ENCODE measurements around the gene BST2.
"Not testable (repeated sequence)": the region's sequence is repeated elsewhere in the genome, so short reads cannot be mapped to it uniquely, and the experiment has no call there.

Gene BST2

DNA sequence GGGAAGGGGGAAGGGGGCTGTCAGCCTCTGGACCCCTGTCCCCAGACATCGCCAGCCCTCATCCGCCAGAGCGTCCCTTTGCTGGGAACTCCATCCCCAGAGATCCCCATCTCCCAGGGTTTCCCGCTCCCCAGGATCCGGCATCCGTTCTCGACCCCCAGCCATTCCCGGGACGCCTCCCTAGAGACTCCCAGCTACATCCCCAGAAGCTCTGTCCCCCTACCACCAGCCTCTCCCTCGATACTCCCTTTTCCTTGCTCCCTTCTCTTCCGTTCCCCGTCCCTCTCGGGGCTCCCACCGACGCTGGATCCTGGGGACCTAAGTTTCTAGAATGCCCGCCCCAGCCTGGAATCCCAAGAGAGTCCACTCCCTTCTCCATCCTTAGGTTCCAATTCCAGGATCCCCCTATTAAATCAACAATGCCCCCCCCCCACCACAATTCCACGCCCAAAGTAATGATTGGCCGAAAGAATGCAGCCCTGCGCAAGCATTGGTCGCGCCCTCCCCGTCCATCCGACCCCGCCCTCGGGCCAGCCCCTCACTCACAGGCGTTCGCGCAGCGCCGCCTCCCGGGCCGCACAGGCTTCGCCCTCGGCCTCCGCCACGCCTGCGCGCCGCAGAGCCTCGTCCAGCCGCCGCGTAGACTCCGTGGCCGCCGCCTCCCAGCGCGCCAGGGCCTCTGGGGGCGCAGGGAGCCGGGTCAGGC, 14.6 kb downstream of the BST2 start:
- in situ Hi-C loops (cut with MboI; ENCODE audit: low sequenced_read_pairs) = no loop called here

GRCh38 chr19:17389957-17390664, 15.3 kb downstream of the BST2 start:
- in situ Hi-C loops (cut with MboI; ENCODE audit: low sequenced_read_pairs) = no loop called here

GRCh38 chr19:17389288-17389687, 16.1 kb downstream of the BST2 start:
- in situ Hi-C loops (cut with MboI; ENCODE audit: low sequenced_read_pairs) = no loop called here

GRCh38 chr19:17385878-17386611, 19.4 kb downstream of the BST2 start:
- in situ Hi-C loops (cut with MboI; ENCODE audit: low sequenced_read_pairs) = no loop called here

DNA sequence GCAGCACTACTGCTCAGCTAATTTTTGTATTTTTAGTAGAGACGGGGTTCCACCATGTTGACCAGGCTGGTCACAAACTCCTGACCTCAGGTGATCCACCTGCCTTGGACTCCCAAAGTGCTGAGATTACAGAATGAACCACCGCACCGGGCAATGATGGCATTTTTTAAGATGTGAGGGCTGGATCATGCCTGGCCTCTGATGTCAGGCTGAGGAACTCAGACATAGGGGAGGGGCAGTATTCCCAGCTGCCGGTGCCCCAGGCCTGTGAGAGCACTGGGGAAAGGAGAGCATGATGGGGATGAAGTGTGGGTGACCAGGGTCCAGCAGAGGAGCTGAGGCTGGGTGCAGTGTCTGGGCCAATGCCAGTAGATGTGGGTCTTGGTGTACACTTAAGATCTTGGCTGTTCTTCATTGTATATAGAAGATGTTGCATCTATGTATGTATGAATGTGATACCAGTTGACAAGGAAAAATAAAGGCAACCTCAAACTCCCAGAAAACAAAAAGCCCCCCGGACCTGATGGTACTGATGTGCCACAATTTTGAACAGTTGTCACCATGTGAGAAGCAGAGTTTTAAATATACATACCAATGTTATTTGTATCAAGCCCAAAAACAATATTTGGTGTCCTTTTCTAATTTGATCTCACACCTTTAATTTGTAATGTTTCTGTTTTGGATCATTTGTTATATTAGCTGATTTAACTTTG, 24.8 kb downstream of the BST2 start:
- in situ Hi-C loops (cut with MboI; ENCODE audit: low sequenced_read_pairs) = no loop called here

- in situ Hi-C loops (cut with MboI; ENCODE audit: low sequenced_read_pairs) = no loop called here
Measured at GRCh38 chr19:17379221-17379631, 26.2 kb downstream of the BST2 start.

- in situ Hi-C loops (cut with MboI; ENCODE audit: low sequenced_read_pairs) = no loop called here
Measured at GRCh38 chr19:17378271-17378670, 27.2 kb downstream of the BST2 start.

DNA sequence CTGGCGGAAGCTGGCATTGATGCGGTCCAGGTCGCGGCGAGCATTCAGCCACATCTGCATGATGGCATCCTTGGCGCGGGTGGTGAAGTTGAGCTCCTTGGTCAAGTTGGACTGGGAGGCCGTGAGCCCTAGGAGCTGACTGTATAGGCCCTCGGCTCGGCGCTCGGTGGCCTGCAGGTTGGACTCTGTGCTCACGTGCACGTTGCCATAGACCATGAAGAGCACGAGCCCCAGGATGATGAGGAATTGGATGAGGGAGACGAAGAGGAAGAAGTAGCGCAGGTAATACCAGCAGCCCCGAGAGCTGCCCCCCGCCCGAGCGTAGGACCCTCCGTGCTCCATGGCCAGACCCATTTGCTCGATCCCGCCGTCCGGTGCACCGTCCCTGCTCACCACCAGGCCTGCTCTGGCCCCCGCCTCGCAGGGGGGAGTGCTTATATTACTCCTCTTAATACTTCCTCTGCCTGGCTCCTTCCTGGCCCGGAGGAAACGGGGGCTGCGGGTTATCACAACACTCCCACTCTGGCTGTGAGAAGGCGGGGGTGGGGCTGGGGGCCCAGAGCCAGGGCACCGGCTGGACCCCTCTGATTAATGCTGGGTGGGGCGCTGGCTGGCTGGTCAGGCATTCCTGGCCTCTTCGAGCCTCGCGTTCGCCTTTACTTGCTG, 28.4 kb downstream of the BST2 start, which contains the start of gene PLVAP:
TSS of gene PLVAP (minus strand) at position 408 of the 666 bp plus-strand sequence. CDS start at position 354, 54 bp downstream.
- in situ Hi-C loops (cut with MboI; ENCODE audit: low sequenced_read_pairs) = no loop called here

DNA sequence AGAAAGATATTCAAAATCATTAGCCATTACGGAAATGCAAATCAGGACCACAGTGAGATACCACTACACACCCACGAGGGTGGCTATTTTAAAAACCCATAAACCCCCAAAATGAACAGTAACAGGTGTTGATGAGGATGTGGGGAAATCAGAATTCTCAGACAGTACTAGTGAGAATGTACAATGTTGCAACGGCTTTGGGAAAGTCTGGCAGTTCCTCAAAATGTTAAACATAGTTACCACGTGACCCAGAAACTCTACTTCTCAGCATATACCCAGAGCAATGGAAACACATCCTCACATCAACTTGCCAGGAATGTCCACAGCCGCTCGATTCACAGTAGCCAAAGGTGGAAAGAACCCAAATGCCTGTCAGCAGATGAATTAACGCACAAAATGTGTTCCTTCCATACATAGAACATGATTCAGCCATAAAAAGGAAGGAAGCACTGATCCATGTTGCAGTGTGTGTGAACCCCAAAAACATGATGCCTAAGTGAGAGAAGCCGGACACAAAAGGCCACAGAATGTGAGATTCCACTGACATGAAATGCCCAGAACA, 35.3 kb downstream of the BST2 start:
- in situ Hi-C loops (cut with MboI; ENCODE audit: low sequenced_read_pairs) = no loop called here

GRCh38 chr19:17365361-17365760, 40.1 kb downstream of the BST2 start:
- in situ Hi-C loops (cut with MboI; ENCODE audit: low sequenced_read_pairs) = no loop called here

GRCh38 chr19:17363852-17364605, 41.4 kb downstream of the BST2 start:
- in situ Hi-C loops (cut with MboI; ENCODE audit: low sequenced_read_pairs) = not testable (repeated sequence)

GRCh38 chr19:17359905-17360800, 45.3 kb downstream of the BST2 start:
- in situ Hi-C loops (cut with MboI; ENCODE audit: low sequenced_read_pairs) = no loop called here

DNA sequence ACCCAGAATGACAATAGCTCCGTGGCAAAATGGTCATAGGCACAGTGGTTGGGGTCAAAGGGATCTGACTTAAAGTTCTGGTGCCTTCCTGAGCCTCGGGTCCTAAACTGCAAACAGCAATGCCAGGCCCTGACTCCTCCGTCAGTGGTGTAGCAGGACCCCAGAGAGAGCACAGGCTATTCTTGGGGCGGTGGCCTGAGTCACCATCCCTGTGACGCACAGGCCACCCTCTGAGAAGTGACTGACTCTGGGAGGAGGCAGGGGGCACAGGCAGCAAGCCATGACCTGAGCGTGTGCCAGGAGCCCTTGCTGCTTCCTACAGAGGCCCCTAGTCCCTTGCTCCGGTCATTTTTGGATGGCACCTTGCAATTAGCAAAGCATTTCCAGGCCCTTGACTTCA, 47.0 kb downstream of the BST2 start:
- in situ Hi-C loops (cut with MboI; ENCODE audit: low sequenced_read_pairs) = no loop called here

DNA sequence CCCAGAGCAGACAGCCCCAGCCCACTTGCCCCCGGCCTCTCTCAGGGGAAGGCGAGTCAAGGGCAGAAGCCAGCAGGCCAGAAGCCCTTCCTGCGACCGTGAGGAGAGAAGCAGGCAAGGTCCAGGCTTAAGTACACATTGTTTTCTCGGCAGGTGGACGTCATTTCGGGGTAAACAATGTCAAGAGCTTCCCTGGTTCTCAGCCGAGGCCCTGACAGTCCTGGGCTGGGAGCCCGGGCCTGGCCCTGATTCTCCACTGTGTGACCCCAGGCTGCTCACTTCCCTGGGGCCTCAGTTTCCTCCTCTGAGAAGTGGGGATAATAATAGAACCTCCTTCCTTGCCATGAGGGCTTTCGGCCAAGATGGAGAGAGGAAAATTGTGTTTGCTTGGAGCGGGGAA, 47.7 kb downstream of the BST2 start:
- in situ Hi-C loops (cut with MboI; ENCODE audit: low sequenced_read_pairs) = no loop called here

DNA sequence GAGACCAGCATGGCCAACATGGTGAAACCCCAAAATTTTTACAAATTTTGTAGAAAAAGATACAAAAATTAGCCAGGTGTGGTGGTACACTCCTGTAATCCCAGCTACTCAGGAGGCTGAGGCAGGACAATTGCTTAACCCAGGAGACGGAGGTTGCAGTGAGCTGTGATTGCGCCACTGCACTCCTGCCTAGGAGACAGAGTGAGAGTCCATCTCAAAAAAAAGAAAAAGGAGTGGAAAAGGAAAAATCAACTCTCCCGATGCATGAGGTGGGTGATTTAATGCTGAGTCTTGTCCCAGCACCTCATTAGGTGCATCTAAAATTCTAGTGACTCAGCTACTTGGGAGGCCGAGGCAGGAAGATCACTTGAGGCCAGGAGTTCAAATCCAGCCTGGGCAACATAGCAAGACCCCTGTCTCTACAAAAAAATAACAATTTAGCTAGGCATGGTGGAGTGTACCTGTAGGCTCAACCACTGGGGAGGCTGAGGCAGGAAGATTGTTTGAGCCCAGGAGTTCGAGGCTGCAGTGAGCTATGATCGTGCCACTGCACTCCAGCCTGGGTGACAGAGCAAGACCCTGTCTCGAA, 48.3 kb downstream of the BST2 start:
- in situ Hi-C loops (cut with MboI; ENCODE audit: low sequenced_read_pairs) = no loop called here

DNA sequence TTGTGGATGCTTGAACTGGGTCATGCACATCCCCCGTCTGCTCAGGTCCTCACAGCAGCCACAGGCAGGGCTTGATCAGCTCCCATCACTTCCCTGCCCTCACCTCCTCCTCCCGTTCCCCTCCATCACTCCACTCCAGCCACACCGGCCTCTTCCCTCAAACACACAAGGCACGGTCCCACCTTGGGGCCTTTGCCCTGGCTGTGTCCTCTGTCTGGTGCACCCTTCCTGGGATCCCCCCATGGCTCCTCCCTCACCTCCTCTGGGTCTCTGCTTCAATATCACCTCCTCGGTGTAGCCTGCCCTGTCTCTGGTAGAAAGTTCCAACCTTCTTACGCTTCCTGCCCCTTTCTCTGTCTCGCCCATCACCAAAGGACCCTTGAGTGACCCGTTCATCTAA, 52.0 kb downstream of the BST2 start:
- in situ Hi-C loops (cut with MboI; ENCODE audit: low sequenced_read_pairs) = no loop called here
